IMR-90 (cell line): ENCODE measurements around the gene DPP6. TPM values are rescaled to one million over a fixed set of nuclear protein-coding genes. Genes with fewer than 3 reads are reported as not detected.
"Not testable (repeated sequence)": the region's sequence is repeated elsewhere in the genome, so short reads cannot be mapped to it uniquely, and the experiment has no call there.

Experiments
- ATAC-seq: fragments of 200-7000 bp; cut with Tn5 transposase; 2 replicates; pipeline ENCODE4 v1.9.1; 2020; ENCODE audit warnings: low read depth, mild to moderate bottlenecking, moderate library complexity
- BruUV-seq: library from RNA; stranded (reverse); fragments of 400-500 nt; replicated peaks from 2 replicates; lab custom pipeline; 2021; lab: Mats Ljungman, UMichigan
- CTCF ChIA-PET: fragments of 300-600 bp; formaldehyde crosslinking; extraction: SDS; loops from one replicate; lab custom pipeline; 2021; ENCODE audit warnings: antibody characterized with exemption; lab: Yijun Ruan, JAX
- POLR2A ChIA-PET: fragments of 300-600 bp; sonication (Branson Sonifier 250); formaldehyde crosslinking; loops from one replicate; lab custom pipeline; 2022; ENCODE audit warnings: antibody characterized with exemption; ENCODE audit not compliant: unreplicated experiment; lab: Charles Lee
- DNase-seq: peaks from one replicate; pipeline ENCODE4 v3.0.0; 2013
- H2AFZ ChIP-seq: replicated peaks from 2 replicates; pipeline ENCODE3; 2013; ENCODE audit warnings: low read length, mild to moderate bottlenecking; ENCODE audit not compliant: poor library complexity
- H2AK5ac ChIP-seq: 2 replicates; pipeline ENCODE4 v1.6.1; 2013; ENCODE audit warnings: low read depth, low read length, inconsistent platforms
- H2AK9ac ChIP-seq: replicated peaks from 2 replicates; pipeline ENCODE3; 2013; ENCODE audit warnings: mild to moderate bottlenecking, low read depth, low read length, moderate library complexity; ENCODE audit not compliant: poor library complexity
- H2BK120ac ChIP-seq: 2 replicates; pipeline ENCODE4 v1.6.1; 2013; ENCODE audit warnings: low read depth, low read length, inconsistent platforms
- H2BK15ac ChIP-seq: 3 replicates; pipeline ENCODE4 v1.6.1; 2013; ENCODE audit warnings: low read depth, low read length, inconsistent platforms
- H2BK20ac ChIP-seq: 2 replicates; pipeline ENCODE4 v1.6.1; 2013; ENCODE audit warnings: low read depth, mild to moderate bottlenecking, inconsistent platforms, low read length, moderate library complexity
- H2BK5ac ChIP-seq: 2 replicates; pipeline ENCODE4 v1.6.1; 2013; ENCODE audit warnings: mild to moderate bottlenecking, low read depth, low read length, inconsistent platforms; ENCODE audit not compliant: poor library complexity, severe bottlenecking
- H3K14ac ChIP-seq: replicated peaks from 2 replicates; pipeline ENCODE4 v1.6.1; 2013; ENCODE audit warnings: low read depth, low read length, inconsistent platforms
- H3K18ac ChIP-seq: 2 replicates; pipeline ENCODE4 v1.6.1; 2013; ENCODE audit warnings: low read depth, low read length, control low read depth
- H3K23ac ChIP-seq: 2 replicates; pipeline ENCODE4 v1.6.1; 2013; ENCODE audit warnings: low read depth, low read length, inconsistent platforms
- H3K27ac ChIP-seq: 2 replicates; pipeline ENCODE4 v1.5.1; 2013; ENCODE audit warnings: mild to moderate bottlenecking, control low read depth, low read length; ENCODE audit not compliant: insufficient read depth
- H3K27me3 ChIP-seq: 2 replicates; pipeline ENCODE4 v1.6.1; 2013; ENCODE audit warnings: low read length; ENCODE audit not compliant: control insufficient read depth, insufficient read depth
- H3K36me3 ChIP-seq: 2 replicates; pipeline ENCODE4 v1.6.1; 2013; ENCODE audit warnings: low read length, mixed read lengths; ENCODE audit not compliant: control insufficient read depth, insufficient read depth
- H3K4ac ChIP-seq: 2 replicates; pipeline ENCODE4 v1.6.1; 2013; ENCODE audit warnings: low read depth, low read length, inconsistent platforms
- H3K4me1 ChIP-seq: 2 replicates; pipeline ENCODE4 v1.6.1; 2013; ENCODE audit warnings: low read length, mixed read lengths; ENCODE audit not compliant: control insufficient read depth, insufficient read depth
- H3K4me2 ChIP-seq: 2 replicates; pipeline ENCODE4 v1.6.1; 2013; ENCODE audit warnings: low read depth, mild to moderate bottlenecking, control low read depth, low read length, moderate library complexity
- H3K4me3 ChIP-seq: 2 replicates; pipeline ENCODE4 v1.5.1; 2013; ENCODE audit warnings: low read depth, mild to moderate bottlenecking, control low read depth, low read length, moderate library complexity; ENCODE audit not compliant: insufficient read depth
- H3K56ac ChIP-seq: 2 replicates; pipeline ENCODE4 v1.6.1; 2013; ENCODE audit warnings: low read length, inconsistent platforms; ENCODE audit not compliant: insufficient read depth; ENCODE audit errors: extremely low read depth
- H3K79me1 ChIP-seq, 2 experiments: 2 replicates each; pipeline ENCODE4 v1.6.1; 2013; ENCODE audit warnings: low read length in 2 of 2, inconsistent platforms in 1 of 2, low read depth in 1 of 2
- H3K9ac ChIP-seq: 2 replicates; pipeline ENCODE4 v1.6.1; 2013; ENCODE audit warnings: low read depth, low read length, control low read depth
- H3K9me1 ChIP-seq: 2 replicates; pipeline ENCODE4 v1.6.1; 2013; ENCODE audit warnings: low read length, inconsistent platforms; ENCODE audit not compliant: insufficient read depth
- H3K9me3 ChIP-seq: 2 replicates; pipeline ENCODE4 v1.6.1; 2013; ENCODE audit warnings: low read length; ENCODE audit not compliant: control insufficient read depth, insufficient read depth
- H4K20me1 ChIP-seq: 2 replicates; pipeline ENCODE4 v1.6.1; 2013; ENCODE audit warnings: low read length, inconsistent platforms; ENCODE audit not compliant: insufficient read depth
- H4K5ac ChIP-seq: 2 replicates; pipeline ENCODE4 v1.6.1; 2013; ENCODE audit warnings: mild to moderate bottlenecking, low read depth, low read length, control low read depth
- H4K8ac ChIP-seq, 2 experiments: 2 replicates each; pipeline ENCODE4 v1.6.1; 2013; ENCODE audit warnings: low read depth in 2 of 2, low read length in 2 of 2, control low read depth in 1 of 2, inconsistent platforms in 1 of 2
- H4K91ac ChIP-seq: 2 replicates; pipeline ENCODE4 v1.6.1; 2013; ENCODE audit warnings: low read depth, low read length, inconsistent platforms; ENCODE audit not compliant: insufficient read depth
- WGBS, 2 experiments: methylation state at CpG; one replicate each; pipeline versions ENCODE4 v1.1.5 to v1.1.7; 2013; ENCODE audit warnings: missing lambda C conversion rate in 2 of 2; ENCODE audit not compliant: insufficient read length in 1 of 2; ENCODE audit errors: extremely low coverage in 2 of 2; 5-methylcytosine and 5-hydroxymethylcytosine counted together
- dilution Hi-C: fragments of 300-500 bp; cut with HindIII; formaldehyde crosslinking; loops from one replicate; pipeline ENCODE4 v1.14.3; 2018; ENCODE audit warnings: low sequenced_read_pairs; ENCODE audit not compliant: unreplicated experiment
- in situ Hi-C: fragments of 300-500 bp; cut with MboI; formaldehyde crosslinking; loops from 3 replicates; pipeline ENCODE4 v1.14.3; 2019; ENCODE audit warnings: low sequenced_read_pairs, inconsistent platforms, mixed read lengths
- intact Hi-C: fragments of 100-400 bp; cut with micrococcal nuclease; formaldehyde crosslinking; loops from 2 replicates; pipeline ENCODE4 v1.10.0; 2022
- polyA plus RNA-seq, 3 experiments: library from polyadenylated mRNA; depleted of rRNA; stranded (reverse); fragments of >200 nt; gene quantifications; 2 replicates each; pipeline ENCODE4 v1.2.3, GENCODE V29; 2012; ENCODE audit warnings: low replicate concordance in 1 of 3
- total RNA-seq: library from RNA; depleted of rRNA; stranded (reverse); fragments of >200 nt; gene quantifications from 2 replicates; pipeline ENCODE4 v1.2.3, GENCODE V29; 2012

Gene DPP6
- total and polyA plus RNA-seq, 2 of the 4 experiments (the other 2 are of a cell fraction), result not detected

GRCh38 chr7:154678001-154678550 is 625.9 kb downstream of the DPP6 start:
- H2BK5ac ChIP-seq, CTCF ChIA-PET, dilution Hi-C loops, H3K23ac ChIP-seq, H3K4ac ChIP-seq, DNase-seq, ATAC-seq, H3K14ac ChIP-seq, H3K9ac ChIP-seq, H4K20me1 ChIP-seq, H2AK9ac ChIP-seq, H4K8ac ChIP-seq, H2BK15ac ChIP-seq, H4K5ac ChIP-seq, H4K91ac ChIP-seq, H2AK5ac ChIP-seq, H3K79me1 ChIP-seq, H3K4me1 ChIP-seq, BruUV-seq, H3K18ac ChIP-seq, H3K4me2 ChIP-seq, H2AFZ ChIP-seq, H2BK20ac ChIP-seq, in situ Hi-C loops, H3K56ac ChIP-seq, H3K4me3 ChIP-seq, intact Hi-C loops, H3K27me3 ChIP-seq, POLR2A ChIA-PET, H3K36me3 ChIP-seq, H2BK120ac ChIP-seq, H3K9me1 ChIP-seq, H3K27ac ChIP-seq: not testable (repeated sequence)
- H3K9me3 ChIP-seq, result peaks cover 31% of the 10 kb centered on the region
- WGBS, 2 experiments, result 73% methylated on average over 3 of the region's 18 CpGs; no CpG with 5 or more reads in 1 of the 2 experiments
